Measurements from ENCODE around the gene JADE2. TPM values are rescaled to one million over a fixed set of nuclear protein-coding genes. Genes with fewer than 3 reads are reported as not detected.

The JADE2 gene
- total and polyA plus RNA-seq, 2 experiments from 2014 or later: 16.2 to 40.8 TPM

DNA sequence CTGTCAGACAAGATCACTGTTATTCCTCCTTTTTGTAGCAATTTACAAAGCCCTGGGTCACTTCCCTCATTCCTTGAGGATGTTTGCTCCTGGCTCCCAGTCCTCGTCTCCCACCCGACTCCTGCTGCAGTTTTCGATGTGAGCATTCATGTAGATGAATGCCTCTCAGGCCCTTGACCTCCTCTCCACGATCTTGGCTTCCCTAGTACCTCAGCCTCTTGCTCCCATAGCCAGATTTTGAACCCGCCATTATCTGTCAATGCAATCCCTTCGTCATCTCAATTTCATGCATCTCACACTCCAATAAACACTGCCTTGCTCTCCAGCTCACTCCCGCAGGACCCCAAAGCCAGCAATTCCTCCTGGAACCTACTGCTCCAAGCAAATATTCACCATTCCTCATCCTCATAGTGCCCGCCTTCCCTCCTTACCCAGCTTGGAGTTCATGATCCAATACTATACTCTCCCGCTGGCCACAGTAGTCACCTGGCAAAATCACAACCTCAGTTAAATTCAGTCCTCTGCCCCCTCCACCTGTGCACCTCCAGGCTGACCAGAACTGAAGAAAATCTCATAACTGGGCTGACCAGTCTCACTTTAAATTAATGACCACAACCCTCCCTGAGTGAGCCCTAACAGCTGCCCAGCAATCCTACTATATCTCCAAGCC, 35.1 kb upstream of the JADE2 start (continued):
- TF ChIP-seq, protein P1, sequence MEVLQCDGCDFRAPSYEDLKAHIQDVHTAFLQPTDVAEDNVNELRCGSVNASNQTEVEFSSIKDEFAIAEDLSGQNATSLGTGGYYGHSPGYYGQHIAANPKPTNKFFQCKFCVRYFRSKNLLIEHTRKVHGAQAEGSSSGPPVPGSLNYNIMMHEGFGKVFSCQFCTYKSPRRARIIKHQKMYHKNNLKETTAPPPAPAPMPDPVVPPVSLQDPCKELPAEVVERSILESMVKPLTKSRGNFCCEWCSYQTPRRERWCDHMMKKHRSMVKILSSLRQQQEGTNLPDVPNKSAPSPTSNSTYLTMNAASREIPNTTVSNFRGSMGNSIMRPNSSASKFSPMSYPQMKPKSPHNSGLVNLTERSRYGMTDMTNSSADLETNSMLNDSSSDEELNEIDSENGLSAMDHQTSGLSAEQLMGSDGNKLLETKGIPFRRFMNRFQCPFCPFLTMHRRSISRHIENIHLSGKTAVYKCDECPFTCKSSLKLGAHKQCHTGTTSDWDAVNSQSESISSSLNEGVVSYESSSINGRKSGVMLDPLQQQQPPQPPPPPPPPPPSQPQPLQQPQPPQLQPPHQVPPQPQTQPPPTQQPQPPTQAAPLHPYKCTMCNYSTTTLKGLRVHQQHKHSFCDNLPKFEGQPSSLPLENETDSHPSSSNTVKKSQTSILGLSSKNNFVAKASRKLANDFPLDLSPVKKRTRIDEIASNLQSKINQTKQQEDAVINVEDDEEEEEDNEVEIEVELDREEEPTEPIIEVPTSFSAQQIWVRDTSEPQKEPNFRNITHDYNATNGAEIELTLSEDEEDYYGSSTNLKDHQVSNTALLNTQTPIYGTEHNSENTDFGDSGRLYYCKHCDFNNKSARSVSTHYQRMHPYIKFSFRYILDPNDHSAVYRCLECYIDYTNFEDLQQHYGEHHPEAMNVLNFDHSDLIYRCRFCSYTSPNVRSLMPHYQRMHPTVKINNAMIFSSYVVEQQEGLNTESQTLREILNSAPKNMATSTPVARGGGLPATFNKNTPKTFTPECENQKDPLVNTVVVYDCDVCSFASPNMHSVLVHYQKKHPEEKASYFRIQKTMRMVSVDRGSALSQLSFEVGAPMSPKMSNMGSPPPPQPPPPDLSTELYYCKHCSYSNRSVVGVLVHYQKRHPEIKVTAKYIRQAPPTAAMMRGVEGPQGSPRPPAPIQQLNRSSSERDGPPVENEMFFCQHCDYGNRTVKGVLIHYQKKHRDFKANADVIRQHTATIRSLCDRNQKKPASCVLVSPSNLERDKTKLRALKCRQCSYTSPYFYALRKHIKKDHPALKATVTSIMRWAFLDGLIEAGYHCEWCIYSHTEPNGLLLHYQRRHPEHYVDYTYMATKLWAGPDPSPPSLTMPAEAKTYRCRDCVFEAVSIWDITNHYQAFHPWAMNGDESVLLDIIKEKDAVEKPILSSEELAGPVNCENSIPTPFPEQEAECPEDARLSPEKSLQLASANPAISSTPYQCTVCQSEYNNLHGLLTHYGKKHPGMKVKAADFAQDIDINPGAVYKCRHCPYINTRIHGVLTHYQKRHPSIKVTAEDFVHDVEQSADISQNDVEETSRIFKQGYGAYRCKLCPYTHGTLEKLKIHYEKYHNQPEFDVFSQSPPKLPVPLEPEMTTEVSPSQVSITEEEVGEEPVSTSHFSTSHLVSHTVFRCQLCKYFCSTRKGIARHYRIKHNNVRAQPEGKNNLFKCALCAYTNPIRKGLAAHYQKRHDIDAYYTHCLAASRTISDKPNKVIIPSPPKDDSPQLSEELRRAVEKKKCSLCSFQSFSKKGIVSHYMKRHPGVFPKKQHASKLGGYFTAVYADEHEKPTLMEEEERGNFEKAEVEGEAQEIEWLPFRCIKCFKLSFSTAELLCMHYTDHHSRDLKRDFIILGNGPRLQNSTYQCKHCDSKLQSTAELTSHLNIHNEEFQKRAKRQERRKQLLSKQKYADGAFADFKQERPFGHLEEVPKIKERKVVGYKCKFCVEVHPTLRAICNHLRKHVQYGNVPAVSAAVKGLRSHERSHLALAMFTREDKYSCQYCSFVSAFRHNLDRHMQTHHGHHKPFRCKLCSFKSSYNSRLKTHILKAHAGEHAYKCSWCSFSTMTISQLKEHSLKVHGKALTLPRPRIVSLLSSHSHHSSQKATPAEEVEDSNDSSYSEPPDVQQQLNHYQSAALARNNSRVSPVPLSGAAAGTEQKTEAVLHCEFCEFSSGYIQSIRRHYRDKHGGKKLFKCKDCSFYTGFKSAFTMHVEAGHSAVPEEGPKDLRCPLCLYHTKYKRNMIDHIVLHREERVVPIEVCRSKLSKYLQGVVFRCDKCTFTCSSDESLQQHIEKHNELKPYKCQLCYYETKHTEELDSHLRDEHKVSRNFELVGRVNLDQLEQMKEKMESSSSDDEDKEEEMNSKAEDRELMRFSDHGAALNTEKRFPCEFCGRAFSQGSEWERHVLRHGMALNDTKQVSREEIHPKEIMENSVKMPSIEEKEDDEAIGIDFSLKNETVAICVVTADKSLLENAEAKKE (CRISPR knock-in tag; IDR thresholded peaks at IDR 0.05): no peak
- TF ChIP-seq, protein P2, sequence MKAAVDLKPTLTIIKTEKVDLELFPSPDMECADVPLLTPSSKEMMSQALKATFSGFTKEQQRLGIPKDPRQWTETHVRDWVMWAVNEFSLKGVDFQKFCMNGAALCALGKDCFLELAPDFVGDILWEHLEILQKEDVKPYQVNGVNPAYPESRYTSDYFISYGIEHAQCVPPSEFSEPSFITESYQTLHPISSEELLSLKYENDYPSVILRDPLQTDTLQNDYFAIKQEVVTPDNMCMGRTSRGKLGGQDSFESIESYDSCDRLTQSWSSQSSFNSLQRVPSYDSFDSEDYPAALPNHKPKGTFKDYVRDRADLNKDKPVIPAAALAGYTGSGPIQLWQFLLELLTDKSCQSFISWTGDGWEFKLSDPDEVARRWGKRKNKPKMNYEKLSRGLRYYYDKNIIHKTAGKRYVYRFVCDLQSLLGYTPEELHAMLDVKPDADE (IDR thresholded peaks at IDR 0.05): no peak
- no peak for TF ChIP-seq NANOG (IDR thresholded peaks at IDR 0.05; ENCODE audit: borderline replicate concordance)
- no peak for TF ChIP-seq STAT1 (IDR thresholded peaks at IDR 0.05; ENCODE audit: unreplicated experiment)
- no peak for TF ChIP-seq ZNF114 (CRISPR knock-in tag; IDR thresholded peaks at IDR 0.05)
- TF ChIP-seq ZNF331 (CRISPR knock-in tag; IDR thresholded peaks at IDR 0.05; ENCODE audit: low read depth): no peak

DNA sequence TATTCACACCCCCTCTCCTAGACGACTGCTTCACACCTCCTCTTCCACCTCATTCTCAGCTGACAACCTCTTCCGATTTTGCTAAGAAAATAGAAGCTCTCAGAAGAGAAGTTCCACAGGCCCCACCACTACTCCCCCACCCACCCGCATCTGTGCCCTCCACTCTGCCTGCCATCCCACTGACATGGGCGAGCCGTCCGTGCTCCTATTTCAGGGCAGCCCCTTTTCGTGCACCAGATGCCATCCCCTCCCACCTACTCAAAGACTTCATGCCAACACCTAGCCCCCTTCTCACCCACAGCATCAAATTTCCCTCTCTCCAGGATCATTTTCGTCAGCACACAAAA, 34.6 kb upstream of the JADE2 start:
- no peak overlapping the region for H3K27ac ChIP-seq (ENCODE audit: low read depth)
- H3K9me2 ChIP-seq (ENCODE audit: insufficient read depth): no peaks in the 10 kb centered on the region
- Mint-ChIP-seq H3K4me1 (no peaks in the 10 kb centered on the region), H3K4me3 (no peak overlapping the region), H3K36me3 (ENCODE audit: low read depth) (no peaks in the 10 kb centered on the region), H3K27ac (no peak overlapping the region), H3K9me3 (no peaks in the 10 kb centered on the region), H3K27me3 (ENCODE audit: insufficient read depth, low read depth, poor library complexity) (peaks cover 2% of the 10 kb centered on the region)
- H3K36me3 ChIP-seq (ENCODE audit: insufficient read depth): no peaks in the 10 kb centered on the region
- H3K79me2 ChIP-seq (replicated peaks; ENCODE audit: insufficient read depth): no peaks in the 10 kb centered on the region
- H3K4me3 ChIP-seq: no peak overlapping the region
- no peaks in the 10 kb centered on the region for H4K20me1 ChIP-seq (replicated peaks; ENCODE audit: insufficient read depth)
- no peaks in the 10 kb centered on the region for H3K27me3 ChIP-seq (ENCODE audit: insufficient read depth)
- DNase-seq (ENCODE audit: low spot score) (no peak), ATAC-seq (no peak)
- no peaks in the 10 kb centered on the region for H3K4me1 ChIP-seq (ENCODE audit: insufficient read depth)
- H3F3A ChIP-seq (replicated peaks; ENCODE audit: low read depth): no peaks in the 10 kb centered on the region
- no peak overlapping the region for H3K4me2 ChIP-seq
- H2AFZ ChIP-seq: no peak overlapping the region
- no peak for TF ChIP-seq NANOG (IDR thresholded peaks at IDR 0.05; ENCODE audit: borderline replicate concordance)
- TF ChIP-seq, protein P1 (CRISPR knock-in tag; IDR thresholded peaks at IDR 0.05): no peak
- TF ChIP-seq ZNF114 (CRISPR knock-in tag; IDR thresholded peaks at IDR 0.05): no peak
- no peak for TF ChIP-seq CREB1 (CRISPR knock-in tag; IDR thresholded peaks at IDR 0.05; ENCODE audit: low read depth)
- TF ChIP-seq JUNB (IDR thresholded peaks at IDR 0.05; ENCODE audit: unreplicated experiment): no peak
- TF ChIP-seq EZH2 (IDR thresholded peaks at IDR 0.05; ENCODE audit: low read depth, unreplicated experiment): no peak

Measured in GM23338 (cell line).